GM12875 (cell line): ENCODE results near the gene WIPF2.
A peak's percentile ranks its signal among the peaks of the same experiment; 100 is the strongest.

ENCODE experiments used
- H3K4me3 ChIP-seq: one replicate; pipeline ENCODE4 v1.5.1; 2011; ENCODE audit warnings: low read depth, low read length, control low read depth
- TF ChIP-seq, protein P1 (sequence below): IDR thresholded peaks from 2 replicates; pipeline ENCODE4 v1.5.1; 2011; ENCODE audit warnings: low read depth, mild to moderate bottlenecking, control low read depth, inconsistent platforms, low read length, moderate library complexity, borderline replicate concordance; ENCODE audit not compliant: insufficient read depth

The WIPF2 gene

DNA sequence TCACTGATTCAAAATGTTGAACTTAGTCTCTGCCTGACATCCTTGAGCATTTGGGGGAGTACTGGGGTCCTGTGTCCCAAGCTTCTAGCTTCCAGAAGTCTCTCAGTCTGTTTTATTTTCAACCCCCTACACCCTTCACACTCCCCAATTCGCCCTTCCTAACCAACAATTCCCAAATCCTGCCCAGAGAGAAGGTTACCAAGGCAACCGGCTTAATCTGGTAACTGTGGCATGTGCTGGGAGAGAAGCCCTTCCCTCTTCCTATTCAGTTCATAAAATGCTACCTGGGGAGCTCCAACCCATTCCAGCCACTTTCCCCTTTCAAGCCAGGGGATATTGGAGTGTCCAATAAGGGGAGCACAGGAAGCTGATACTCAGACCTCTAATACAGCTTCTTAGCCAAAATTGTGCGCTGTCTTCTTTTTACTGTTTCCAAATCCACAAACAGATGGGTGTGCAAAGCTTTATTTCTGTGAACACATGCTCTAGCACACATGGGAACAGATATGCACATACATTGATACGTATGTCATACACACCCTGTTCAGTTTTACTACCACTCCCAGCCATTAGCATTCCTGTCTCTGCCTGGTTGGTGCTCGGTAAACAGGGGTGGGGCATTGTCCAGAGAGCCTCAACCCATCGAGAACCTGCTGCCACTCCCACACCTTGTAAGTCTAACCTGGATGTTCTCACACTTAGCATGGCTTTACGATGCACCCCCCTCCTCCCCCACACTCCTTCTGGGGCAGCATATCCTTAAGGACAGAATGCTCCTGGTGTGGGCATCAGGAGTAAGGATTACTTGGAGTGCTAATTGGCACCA, 43.0 kb upstream of the WIPF2 start:
- no peak overlapping the region for H3K4me3 ChIP-seq
- TF ChIP-seq, protein P1, sequence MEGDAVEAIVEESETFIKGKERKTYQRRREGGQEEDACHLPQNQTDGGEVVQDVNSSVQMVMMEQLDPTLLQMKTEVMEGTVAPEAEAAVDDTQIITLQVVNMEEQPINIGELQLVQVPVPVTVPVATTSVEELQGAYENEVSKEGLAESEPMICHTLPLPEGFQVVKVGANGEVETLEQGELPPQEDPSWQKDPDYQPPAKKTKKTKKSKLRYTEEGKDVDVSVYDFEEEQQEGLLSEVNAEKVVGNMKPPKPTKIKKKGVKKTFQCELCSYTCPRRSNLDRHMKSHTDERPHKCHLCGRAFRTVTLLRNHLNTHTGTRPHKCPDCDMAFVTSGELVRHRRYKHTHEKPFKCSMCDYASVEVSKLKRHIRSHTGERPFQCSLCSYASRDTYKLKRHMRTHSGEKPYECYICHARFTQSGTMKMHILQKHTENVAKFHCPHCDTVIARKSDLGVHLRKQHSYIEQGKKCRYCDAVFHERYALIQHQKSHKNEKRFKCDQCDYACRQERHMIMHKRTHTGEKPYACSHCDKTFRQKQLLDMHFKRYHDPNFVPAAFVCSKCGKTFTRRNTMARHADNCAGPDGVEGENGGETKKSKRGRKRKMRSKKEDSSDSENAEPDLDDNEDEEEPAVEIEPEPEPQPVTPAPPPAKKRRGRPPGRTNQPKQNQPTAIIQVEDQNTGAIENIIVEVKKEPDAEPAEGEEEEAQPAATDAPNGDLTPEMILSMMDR, result no peak

DNA sequence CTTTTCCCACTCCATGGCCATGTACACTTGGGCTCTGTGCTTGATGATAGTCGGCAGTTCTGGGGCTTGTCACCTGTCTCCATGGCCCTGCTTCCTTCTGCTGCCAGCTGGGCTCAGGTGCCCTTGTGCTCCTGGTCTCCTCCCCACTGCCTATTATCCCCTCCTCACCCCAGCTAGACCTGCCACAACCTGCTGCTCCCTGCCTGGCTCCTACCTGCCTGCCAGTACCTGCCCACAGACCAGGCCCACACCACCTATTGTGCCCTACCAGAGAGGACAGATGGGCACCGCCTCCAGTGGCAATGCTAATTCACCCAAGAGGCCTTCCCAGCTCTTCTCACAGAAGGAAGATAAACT, 42.4 kb upstream of the WIPF2 start:
- TF ChIP-seq, protein P1, result no peak
- H3K4me3 ChIP-seq, result no peak overlapping the region

DNA sequence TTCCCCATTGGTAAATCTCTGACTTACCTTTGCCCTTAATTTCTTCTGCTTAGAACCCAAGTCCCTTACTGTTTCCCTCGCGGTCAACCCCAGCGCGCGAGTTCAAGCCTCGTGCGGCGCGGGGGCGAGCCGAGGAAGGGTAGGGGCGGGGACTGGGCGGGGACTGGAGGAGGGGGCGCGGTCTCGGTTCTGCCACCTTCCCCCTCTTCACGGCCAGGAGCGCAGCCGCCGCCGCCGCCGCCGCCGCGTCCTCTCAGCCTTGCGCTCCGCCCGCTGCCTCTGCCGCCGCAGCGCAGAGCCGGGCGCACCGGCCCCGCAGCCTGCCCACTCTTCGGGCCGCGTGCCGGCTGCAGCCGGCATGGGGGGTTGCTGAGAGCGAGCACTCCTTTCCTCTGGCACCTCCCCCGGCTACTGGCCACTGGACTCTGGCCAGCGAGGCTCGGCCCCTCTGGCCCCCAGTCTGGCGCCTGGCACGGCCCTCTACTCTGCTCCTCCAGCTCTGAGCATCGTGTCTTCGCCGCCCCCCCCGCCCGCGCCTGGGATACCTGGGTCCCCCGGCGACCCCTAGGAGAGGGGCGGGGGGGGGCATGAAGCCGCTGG, 41.7 kb upstream of the WIPF2 start, which contains the start of gene RAPGEFL1:
Gene RAPGEFL1, plus strand, starts transcription at position 196 of the 600 bp plus-strand sequence. Its CDS starts 392 bp downstream, at position 588.
- peak within 1 kb of the TSS; percentile 38 for H3K4me3 ChIP-seq
- TF ChIP-seq, protein P1, result no peak

DNA sequence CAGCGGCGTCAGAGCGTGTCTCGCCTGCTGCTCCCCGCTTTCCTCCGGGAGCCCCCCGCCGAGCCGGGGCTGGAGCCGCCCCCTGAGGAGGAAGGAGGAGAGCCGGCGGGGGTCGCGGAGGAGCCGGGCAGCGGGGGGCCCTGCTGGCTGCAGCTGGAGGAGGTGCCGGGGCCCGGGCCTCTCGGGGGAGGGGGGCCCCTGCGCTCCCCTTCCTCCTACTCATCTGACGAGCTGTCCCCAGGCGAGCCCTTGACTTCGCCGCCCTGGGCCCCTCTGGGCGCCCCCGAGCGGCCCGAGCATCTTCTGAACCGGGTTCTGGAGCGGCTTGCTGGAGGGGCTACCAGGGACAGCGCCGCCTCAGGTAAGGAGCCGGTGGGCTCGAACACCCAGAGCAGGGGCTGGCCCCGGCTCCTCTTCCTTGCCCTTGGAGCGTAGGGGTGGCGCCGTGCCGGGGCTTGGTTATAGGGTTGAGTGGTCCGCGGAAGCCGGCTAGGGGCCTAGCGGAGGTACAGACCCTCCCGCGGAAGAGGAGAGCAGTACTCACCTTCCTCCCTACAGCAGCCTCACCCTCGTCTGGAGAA, 41.0 kb upstream of the WIPF2 start:
- TF ChIP-seq, protein P1, result no peak
- no peak overlapping the region for H3K4me3 ChIP-seq

DNA sequence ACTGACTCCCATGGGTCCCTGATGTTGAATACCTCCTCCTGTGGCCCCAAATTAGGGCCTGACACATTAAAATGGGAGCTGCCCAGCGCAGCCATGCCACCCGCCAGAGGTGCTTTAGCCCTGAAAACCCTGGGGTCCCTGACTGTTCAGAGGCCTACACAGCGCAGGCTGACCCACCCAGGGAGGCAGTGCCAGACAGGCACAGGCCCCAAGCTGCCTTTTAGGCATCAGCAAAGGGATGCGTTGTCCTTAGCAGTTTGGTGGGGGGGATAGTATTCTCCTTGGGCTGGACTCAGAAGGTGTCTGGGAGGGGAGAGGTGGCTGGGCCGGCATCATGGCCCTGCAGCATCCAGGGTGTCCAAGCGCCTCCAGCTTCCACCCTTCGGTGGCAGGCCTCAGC, 40.4 kb upstream of the WIPF2 start:
- no peak overlapping the region for H3K4me3 ChIP-seq
- TF ChIP-seq, protein P1, result no peak

DNA sequence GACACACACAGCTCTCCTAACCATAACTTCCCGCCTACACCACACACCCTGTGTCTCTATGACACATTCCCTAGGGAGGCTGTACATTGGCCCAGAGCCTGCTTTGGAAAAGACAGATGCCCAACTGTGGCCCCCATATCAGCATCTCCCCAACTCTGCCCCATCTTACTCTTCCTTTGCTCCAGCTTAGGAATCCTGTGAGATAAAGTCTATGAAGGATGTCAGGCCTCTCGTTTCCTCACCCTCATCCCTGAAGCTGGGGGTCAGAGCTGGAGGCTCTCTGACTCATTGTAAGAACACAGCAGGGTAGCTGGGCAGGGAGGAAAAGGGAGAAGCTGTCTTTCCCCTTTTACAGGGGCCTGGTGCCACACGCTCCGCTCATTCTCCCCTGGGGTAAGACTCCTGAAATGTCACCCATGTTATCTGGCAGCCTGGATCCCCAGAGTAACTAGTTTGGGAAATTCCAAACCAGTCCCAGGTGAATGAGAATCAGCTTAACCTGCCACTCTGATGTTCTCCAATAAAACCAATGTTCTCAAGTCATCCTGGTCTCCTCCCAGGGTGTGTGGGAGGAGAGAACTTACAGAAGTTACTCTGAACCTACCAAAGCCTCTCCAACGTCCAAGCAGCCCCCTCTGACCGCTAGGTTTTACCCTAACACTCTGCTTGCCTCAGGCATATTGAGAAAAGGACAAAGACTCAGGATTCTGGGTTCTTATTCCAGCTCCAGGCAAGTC, 39.0 kb upstream of the WIPF2 start:
- TF ChIP-seq, protein P1, result no peak
- no peak overlapping the region for H3K4me3 ChIP-seq
